GM19372 (cell line): Measurements from ENCODE around the gene BICC1.
"Not testable (repeated sequence)": the region's sequence is repeated elsewhere in the genome, so short reads cannot be mapped to it uniquely, and the experiment has no call there.

ENCODE experiments used
- ATAC-seq: cut with Tn5 transposase; IDR thresholded peaks from one replicate; pipeline ENCODE4 v1.9.1; 2021; ENCODE audit warnings: mild to moderate bottlenecking, low read depth, moderate library complexity; ENCODE audit not compliant: unreplicated experiment

The BICC1 gene

DNA sequence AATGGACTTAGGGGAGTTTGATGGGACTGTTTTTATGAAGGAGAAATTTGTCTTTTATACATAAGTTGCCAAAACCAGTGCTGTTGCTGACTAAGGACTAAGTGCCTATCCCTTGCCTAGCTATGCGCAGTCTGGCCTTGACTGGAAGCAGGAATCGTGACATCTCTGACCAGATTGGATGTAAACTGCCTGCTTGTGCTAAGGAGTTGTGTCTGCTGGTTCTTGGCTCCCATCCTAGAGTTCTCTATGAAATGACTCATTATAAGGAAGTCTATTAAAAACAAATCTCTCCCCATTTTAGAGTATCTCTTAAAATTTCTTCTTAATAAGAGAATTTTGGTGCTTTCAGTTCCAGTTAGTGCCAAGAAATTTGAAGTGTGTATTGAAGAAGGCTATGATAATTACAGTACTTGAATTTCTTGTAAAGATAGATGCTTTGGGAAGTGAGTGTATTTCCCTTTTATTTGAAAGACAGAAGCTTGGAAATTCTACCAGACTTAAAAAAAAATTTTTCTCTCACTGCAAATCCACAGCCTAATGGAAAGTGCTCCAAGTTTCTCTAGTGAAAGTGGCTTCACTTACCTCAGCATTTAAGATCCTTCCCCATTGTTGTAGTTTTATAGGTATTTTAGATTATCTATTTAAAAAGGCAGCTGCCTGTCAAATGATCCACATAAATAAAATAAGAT lies 77.6 kb downstream of the BICC1 start:
- ATAC-seq = no peak

DNA sequence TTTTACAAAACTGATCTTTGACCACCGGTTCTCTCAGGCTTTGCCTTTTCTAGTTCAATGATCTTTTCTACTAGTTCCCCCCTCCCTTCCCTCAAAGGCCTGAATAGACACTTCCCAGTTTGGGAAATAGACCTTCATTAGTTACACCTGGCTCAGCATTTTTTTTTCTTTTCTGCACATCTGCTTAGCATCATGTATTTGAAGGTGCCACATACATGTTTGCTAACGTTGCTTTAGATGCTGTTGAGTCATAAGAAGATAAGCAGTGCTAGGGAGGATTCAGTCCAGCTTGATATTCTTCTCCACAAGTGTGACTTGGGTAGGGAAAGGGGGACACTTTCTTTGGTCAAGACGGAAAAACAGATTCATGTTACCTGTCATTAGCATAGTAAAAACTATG lies 78.3 kb downstream of the BICC1 start:
- ATAC-seq = no peak

DNA sequence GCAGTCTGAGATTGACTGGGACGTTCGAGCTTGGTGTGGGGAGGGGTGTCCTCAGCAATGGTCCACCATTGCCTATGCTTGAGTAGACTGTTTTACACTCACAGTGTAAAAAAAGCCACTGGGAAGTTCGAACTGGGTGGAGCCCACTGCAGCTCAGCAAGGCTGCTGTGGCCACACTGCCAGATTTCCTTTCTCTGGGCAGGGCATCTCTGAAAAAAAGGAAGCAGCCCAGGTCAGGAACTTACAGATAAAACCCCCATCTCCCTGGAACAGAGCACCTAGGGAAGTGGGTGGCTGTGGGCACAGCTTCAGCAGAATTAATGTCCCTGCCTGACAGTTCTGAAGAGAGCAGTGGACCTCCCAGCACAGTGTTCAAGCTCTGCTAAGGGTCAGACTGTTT lies 80.3 kb downstream of the BICC1 start:
- ATAC-seq = no peak

DNA sequence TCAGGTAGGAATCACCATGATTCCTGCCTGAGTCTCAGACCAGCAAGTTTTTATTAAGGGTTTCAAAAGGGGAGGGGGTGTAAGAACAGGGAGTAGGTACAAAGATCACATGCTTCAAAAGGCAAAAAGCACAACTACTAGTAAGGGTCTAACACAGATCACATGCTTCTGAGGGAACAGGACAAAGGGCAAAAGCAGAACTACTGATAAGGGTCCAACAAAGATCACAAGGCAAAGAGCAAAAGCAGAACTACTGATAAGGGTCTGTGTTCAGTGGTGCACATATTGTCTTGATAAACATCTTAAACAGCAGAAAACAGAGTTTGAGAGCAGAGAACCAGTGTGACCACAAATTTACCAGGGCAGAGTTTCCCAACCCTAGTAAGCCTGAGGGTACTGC lies 84.5 kb downstream of the BICC1 start:
- ATAC-seq = not testable (repeated sequence)

DNA sequence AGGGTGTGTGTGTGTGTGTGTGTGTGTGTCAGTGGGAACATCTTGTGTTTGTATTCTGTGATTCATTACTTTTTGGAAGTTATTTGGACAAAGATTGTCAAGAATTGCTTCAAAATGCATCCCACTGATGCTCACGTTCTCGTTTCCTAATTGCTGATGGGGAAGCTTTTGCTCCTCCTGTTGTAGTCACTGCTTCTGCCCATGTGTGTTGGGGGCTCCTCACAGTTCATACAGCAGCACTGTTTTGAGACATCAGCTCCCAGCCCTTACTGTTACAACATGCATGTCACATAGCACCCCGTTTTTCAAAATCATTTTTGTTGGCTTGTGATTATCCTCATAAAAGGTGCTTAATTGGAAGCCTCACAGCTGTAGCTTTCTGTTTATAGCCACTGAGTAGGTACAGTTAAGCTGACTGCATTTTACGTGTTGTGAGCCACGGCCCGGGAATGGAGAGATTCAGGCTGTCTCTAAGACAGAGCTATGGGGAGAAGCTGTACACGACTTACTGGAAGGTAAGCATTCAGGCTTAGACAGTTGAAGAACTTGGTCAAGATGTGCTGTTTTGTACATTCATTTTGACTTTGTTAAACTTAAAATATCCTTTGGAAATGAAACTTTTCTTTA lies 87.4 kb downstream of the BICC1 start:
- no peak for ATAC-seq

DNA sequence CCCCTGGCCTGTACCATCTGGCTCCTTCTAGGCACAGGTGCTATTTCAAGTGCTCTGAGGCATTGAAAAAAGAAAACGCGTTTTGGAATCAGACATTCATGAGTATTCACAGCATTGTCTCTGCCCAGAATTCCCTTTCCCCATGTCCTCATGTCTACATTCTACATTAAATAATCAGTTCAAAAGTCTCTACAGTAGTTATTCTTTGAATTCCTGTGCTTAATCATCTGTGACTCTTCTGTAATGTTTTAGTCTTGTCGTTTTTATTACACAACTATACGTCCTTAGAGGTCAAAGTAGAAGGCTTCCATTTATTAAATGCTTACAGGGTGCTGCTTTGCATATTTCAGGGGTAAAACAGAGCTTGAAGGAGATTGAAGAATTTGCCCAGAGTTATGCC lies 95.7 kb downstream of the BICC1 start:
- ATAC-seq = no peak

DNA sequence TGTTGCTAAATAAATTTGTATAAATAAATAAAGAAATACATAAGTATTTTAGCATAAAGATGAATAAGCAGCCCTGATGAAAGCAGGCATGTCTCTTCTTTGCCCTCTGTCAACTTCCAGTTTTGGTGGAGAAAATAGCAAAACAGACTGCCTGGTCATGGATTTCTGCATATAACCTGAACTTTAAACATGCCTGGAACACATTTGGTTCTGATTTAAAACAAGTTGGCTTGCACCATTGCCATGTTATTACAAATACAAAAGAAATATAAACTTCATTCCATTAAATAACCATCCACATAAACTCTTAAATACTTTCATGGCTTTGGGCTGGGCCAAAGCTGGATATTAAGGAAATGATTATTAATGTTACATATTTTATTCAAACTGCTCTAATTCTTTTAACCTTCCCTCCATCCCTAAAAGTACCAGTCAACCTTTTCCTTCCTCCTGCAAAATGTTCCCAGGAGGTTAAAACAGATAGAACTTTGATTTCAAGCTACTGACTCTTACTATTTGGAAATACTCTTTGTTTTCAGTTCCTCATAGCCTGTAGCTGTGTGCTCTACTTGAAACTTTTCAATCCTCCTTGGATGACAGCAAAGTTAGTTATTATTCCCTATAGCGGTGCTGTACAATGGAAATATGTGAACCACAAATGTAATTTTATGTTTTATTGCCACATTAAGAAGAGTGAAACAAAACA lies 96.3 kb downstream of the BICC1 start:
- no peak for ATAC-seq

DNA sequence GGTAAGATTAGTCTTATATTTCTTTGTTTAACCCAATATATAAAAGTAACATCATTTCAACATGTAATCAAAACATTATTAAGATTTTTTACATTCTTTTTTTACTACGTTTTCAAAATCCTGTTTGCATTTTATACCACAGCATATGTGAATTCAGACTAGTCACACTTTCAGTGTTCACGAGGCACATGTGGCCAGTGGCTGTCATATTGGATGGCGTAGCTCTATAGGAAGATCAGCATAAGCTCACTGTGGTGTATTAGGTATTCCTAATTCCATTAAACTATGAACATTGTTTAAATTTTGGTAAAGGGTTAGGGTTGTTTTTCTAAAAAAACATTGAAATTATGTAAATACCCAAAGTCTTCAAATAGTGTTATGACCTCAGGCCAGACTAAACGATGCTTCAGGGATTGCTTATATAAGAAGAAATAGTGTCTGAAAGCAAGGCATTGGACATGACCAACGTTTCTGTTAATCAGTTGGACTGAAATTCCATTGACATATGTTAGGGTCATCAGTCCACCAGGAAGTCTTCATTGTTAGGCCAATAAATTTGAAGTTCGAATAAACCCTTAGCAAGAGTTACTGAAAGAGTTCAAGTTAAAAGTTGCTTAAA lies 97.0 kb downstream of the BICC1 start:
- no peak for ATAC-seq

DNA sequence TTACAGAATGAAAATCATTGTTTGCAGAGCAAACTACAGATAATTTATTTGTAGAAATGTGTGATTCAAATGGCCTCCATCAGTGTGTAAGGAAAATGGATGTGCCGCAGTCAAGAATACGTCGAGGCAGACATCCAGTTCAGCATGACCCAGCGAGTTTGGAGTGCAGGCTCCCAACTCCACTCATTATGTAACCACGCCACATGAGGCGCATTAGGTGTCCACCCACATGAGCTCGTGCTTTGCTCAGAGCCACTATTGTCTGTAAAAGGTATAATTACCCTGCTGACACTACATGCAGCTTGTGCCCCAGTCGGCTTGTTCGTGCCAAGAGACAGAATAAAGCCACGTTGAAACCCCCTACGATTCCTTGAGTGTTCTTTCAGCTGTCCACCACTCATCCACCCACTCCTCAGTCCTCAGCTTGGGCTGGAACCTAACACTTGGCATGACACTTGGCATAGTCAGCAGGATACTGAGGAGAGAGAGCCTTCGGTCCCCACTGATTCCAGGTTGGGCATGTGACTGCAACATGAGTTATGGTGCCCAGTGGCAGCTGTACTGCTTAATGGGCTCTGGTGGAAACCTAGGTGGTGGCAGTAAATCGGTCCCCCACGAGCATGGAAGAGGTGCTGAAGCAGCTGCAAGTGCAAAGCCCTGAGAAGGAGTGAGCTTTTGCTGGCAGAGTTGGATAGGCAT lies 102.7 kb downstream of the BICC1 start:
- ATAC-seq = no peak

DNA sequence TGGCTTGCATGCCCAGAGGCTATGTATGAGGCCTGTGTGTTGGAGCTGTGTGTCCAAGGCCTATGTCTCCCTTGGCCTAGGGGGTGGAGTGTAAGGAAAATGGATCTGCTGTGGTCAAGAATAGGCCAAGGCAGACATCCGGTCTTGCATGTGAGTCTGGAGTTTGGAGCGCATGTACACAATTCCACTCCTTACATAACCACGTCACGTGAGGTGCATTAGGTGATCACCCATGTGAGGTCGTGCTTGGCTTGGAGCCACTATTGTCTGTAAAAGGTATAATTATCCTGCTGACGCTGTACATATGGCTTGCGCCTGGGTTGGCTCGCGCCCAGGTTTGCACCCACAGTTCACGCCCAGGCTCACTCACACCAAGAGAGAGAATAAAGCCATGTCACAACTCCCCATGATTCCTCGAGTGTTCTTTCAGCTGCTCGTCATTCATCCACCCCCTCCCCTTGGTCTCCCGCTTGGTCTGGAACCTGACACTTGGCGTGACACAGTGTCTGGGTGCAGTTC lies 105.5 kb downstream of the BICC1 start:
- ATAC-seq = no peak

DNA sequence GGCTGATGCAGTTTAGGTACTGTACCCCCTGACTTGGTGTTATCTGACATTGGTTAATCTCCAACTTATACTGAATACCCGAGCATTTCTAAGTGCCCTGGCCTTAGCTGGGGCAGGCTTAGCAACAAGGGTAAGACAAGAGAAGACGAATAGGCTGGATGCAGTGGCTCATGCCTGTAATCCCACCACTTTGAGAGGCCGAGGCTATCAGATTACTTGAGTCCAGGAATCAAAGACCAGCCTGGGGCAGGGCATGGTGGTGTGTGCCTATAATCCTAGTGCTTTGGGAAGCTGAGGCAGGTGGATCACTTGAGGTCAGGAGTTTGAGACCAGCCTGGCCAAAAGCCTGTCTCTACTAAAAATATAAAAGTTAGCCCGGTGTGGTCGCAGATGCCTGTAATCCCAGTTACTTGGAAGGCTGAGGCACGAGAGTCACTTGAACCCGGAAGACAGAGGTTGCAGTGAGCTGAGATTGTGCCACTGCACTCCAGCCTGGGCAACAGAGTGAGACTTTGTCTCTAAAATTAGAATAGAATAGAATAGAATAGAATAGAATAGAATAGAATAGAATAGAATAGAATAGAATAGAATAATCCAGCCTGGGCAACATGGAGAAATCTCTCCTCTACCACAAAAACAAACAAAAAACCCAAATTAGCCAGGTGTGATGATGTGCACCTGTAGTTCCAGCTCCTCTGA lies 108.9 kb downstream of the BICC1 start:
- no peak for ATAC-seq

DNA sequence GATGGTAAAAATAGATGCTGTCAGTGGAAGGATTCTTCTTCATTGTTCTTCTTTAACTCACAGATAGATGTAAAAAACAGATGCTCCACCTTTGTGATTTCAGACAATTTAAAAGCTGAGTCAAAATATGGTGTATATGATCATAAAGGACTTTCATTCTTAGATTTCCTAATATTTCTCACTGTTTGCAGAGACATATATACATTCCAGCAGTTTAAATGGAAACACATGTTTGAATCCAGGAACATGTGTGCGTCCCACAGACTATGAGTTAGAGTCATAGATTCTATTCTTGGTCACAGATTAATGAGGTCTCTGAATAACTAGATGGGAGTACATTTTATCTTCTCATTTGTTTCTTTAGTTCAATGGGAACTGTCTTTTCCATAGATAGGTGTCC lies 109.6 kb downstream of the BICC1 start:
- ATAC-seq = no peak

DNA sequence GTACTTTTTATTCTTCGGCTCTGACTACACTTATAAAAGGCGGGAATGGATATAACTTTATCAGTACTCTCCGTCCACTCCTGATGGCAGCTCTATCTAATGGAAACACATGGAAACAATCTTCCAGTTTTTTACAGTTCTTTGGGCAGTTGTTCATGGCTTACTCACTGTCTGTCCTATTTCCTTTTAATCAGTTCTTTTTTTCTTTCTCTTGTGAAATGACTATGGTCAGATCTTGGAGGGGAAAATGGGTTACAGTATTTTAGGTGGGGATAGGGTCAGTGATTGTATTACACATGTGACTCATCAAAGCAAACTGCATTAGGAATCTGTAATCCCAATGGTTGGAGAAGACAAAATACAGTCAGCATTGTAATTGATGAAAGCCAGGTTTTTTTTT lies 112.4 kb downstream of the BICC1 start:
- ATAC-seq = no peak

DNA sequence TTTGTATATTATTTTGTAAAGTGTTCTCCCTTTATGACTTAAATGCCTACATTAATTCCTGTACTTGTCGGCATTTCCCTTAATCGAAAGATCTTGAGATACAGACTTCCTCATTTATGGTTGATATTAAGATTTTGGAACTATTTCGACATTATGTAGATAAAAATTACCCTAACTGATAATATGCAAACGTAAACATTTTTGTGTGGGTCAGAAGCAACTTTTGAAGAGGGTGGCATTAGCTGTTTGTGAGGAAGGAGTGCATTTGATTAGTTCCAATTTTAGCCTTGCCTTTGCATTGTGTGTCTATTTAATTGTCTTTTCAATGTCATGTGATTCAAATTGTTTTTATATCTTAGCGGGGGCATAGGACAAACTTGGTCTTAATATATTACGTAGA lies 114.7 kb downstream of the BICC1 start:
- no peak for ATAC-seq

DNA sequence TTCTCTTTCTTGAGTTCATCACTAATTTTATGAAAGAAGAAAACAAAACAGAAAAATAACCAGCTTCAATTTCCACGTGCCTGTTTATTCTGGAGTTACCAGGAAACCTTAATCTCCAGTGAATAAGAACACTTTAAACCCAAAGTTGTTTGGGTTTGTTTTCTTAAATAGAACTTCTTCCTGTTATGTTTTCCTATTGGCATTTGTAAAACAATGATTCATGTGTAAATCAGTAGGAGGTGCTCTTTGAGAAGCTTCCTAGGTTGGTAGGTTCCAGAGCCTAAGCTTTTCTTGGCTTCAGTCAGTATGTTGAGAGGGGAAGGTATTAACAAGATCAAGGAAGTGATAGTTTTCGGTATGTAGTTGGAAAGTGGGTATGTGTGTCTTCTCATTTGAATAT lies 119.0 kb downstream of the BICC1 start:
- ATAC-seq = no peak

DNA sequence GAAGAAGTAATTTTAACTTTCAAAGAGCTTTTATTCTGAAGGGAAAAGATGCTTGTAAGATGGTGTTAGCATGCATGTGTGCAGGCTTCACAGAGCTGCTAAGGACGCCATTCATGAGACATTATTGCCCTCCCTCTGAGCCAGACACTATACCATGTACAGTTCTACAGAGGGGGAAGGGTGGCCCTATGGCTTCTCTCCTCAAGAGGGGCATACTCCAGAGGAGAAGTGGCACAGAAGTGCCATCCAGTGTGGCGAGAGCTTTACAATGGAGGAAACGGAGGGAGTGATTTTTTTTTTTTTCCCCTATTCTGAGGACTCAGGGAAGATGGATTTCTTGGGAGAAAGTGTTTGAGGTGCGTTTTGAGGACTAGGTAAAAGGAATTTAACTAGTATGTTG lies 119.5 kb downstream of the BICC1 start:
- ATAC-seq = no peak

DNA sequence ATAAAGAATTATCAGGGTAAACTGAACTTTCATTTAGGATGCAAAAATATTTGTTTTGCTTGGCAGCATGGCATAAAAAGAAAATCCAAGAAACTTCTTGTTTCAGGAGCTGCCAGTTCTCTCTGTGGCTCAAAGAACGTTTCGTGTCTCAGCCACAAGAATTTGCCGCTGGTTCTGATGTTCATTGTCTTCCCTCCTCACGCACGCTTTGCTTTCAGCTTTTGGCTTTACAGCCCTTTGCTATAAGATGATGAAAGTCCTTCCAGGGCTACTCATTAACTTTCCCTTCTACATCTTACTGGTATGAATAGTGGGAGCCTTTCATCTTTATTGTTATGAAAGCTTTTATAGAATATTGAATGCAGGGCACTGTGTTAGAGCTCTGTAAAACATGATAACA lies 124.7 kb downstream of the BICC1 start:
- no peak for ATAC-seq

DNA sequence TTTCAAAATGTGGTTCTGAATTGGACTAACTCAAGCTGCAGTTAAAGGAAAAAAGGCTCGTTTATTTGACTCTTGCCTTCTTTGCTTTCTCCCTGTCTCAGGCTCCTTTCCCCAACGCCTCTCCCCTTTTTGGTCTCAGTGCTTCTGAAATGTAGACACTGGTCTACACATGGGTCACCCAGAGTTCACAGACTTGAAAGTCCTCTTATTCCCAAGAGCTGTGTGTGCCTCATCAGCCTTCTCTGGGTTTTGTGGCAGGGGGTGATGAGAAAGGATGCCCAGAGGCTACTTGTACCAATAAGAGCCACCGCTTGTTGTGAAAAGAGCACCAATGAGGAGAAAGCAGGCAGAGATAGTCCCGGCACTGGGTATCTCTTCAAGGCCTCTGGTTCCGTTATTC lies 125.7 kb downstream of the BICC1 start:
- ATAC-seq = no peak

DNA sequence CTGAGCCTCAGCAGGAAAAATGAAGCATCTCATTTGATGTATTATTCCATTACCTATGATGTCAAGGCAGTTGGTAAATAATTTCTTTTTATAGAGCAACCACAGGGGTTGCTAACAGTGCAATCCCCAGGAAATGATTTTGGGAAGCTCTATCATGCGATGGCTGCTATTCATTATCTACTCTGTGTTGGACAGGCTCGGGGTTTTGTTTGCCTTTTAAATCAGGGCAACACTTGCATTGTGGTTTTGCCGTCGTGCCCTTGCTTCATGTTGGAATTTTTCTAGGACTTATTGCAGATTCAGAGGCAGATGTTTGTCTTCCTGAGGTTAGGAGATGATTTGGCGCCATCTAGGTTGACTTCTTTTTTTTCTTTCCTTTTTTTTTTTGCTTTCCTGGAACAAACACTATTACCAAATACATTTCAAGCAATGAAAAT lies 128.4 kb downstream of the BICC1 start:
- ATAC-seq = no peak

DNA sequence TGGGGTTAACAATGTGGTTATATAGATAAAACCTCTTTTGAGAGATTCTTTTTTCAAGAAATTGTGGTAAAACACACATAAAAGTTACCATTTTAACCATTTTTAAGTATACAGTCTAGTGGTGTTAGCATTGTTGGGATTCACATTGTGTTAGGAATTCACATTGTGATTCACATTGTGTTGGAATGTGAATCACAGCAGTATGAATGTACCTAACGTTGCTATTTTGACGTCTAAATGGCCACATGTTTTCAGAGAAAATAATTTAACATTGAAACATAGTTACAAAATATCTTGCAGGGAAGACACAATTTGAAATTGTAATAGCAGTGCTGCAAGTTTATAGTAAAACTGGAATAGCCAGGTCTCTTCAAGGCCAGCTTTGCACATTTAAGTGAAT lies 129.0 kb downstream of the BICC1 start:
- no peak for ATAC-seq
